Activated naive CD4-positive, alpha-beta T cell treated with anti-CD3 and anti-CD28 coated beads, Interleukin-2, amount 50 U/mL, for 72 hours (primary cell): ENCODE data around the gene SLC50A1. TPM values are rescaled to one million over a fixed set of nuclear protein-coding genes. Genes with fewer than 3 reads are reported as not detected.
"Not testable (repeated sequence)": the region's sequence is repeated elsewhere in the genome, so short reads cannot be mapped to it uniquely, and the experiment has no call there.

Source experiments
- ATAC-seq, 2 donors: fragments of 150-1000 bp; cut with Tn5 transposase; 2 replicates each; pipeline ENCODE4 v1.10.0; 2021; ENCODE audit warnings: mild to moderate bottlenecking in 2 of 2, moderate library complexity in 2 of 2
- DNase-seq, 2 donors: peaks; one replicate each; pipeline ENCODE4 v3.0.0; 2021 to 2022; ENCODE audit warnings: low spot score in 2 of 2
- H3K27ac Mint-ChIP-seq, 2 donors: one replicate each; pipeline ENCODE4 v1.8.0; 2022; ENCODE audit warnings: mild to moderate bottlenecking in 2 of 2, mixed read lengths in 2 of 2
- H3K36me3 Mint-ChIP-seq, 2 donors: one replicate each; pipeline ENCODE4 v1.8.0; 2022; ENCODE audit warnings: mixed read lengths in 2 of 2
- H3K9me3 Mint-ChIP-seq, 2 donors: one replicate each; pipeline ENCODE4 v1.8.0; 2022; ENCODE audit warnings: mixed read lengths in 2 of 2
- total RNA-seq, 2 donors: library from RNA; stranded (reverse); gene quantifications; one replicate each; pipeline ENCODE4 v1.2.3, GENCODE V29; 2022

The SLC50A1 gene
- total RNA-seq, 2 donors from 2014 or later, result 47.4 to 49.4 TPM

DNA sequence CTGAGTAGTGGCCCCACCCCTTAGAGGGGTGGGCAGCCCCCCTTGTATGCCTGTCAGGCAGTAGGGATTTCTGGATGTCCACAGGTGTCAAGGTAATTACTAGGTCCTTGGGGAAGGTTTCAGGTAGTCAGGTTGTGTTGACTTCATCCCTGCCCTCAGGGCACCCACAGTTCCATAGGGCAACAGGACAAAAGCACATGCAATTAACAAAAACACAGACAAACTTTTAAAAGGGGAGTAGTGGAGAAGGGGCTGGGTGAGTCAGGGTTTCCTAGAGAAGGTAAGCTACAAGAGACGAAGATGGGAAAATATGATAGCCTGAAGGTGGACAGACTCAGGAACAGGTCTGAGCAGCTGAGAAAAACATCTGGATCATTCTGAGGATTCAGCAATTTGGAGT, 23.3 kb downstream of the SLC50A1 start:
- no peaks in the 10 kb centered on the region for H3K36me3 Mint-ChIP-seq
- ATAC-seq, result no peak
- H3K9me3 Mint-ChIP-seq, result no peaks in the 10 kb centered on the region
- no peak for DNase-seq
- peak overlapping the region in 1 of 2 donors; percentile 64 for H3K27ac Mint-ChIP-seq

- DNase-seq, result no peak
- no peak for ATAC-seq
- Mint-ChIP-seq H3K36me3 (no peaks in the 10 kb centered on the region), H3K27ac (no peak overlapping the region), H3K9me3 (no peaks in the 10 kb centered on the region)
Measured at GRCh38 chr1:155160128-155160527, 24.5 kb downstream of the SLC50A1 start.

GRCh38 chr1:155162631-155163030, 27.0 kb downstream of the SLC50A1 start:
- H3K9me3 Mint-ChIP-seq, H3K27ac Mint-ChIP-seq, H3K36me3 Mint-ChIP-seq, DNase-seq, ATAC-seq: not testable (repeated sequence)

DNA sequence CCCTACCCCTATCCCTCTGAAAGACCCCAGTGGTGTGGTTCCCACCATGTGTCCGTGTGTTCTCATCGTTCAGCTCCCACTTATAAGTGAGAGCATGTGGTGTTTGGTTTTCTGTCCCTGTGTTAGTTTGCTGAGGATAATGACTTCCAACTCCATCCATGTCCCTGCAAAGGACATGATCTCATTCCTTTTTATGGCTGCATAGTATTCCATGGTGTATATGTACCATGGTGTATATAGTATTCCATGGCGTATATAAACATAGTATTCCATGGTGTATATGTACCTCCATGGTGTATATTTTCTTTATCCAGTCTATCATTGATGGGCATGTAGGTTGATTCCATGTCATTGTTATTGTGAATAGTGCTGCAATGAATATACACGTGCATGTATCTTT, 28.1 kb downstream of the SLC50A1 start:
- not testable (repeated sequence) for ATAC-seq, DNase-seq, H3K9me3 Mint-ChIP-seq, H3K36me3 Mint-ChIP-seq, H3K27ac Mint-ChIP-seq

DNA sequence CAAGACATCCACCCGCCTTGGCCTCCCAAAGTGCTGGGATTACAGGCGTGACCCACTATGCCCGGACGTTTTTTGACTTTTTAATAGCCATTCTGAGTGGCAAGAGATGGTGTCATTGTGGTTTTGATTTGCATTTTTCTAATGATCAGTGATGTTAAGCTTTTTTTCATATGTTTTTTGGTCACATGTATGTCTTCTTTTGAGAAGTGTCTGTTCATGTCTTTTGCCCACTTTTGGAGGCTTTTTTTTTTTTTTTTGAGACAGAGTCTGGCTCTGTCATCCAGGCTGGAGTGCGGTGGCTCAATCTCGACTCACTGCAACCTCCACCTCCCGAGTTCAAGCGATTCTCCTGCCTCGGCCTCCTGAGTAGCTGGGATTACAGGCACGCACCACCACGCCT, 29.0 kb downstream of the SLC50A1 start:
- not testable (repeated sequence) for DNase-seq, ATAC-seq, H3K36me3 Mint-ChIP-seq, H3K9me3 Mint-ChIP-seq, H3K27ac Mint-ChIP-seq

- ATAC-seq (no peak), DNase-seq (no peak)
- H3K36me3 Mint-ChIP-seq, result no peaks in the 10 kb centered on the region
- H3K27ac Mint-ChIP-seq, result no peak overlapping the region
- no peaks in the 10 kb centered on the region for H3K9me3 Mint-ChIP-seq
Measured at GRCh38 chr1:155166051-155166470, 30.4 kb downstream of the SLC50A1 start.

- H3K36me3 Mint-ChIP-seq, result no peaks in the 10 kb centered on the region
Measured at GRCh38 chr1:155166471-155167165, 31.0 kb downstream of the SLC50A1 start.

DNA sequence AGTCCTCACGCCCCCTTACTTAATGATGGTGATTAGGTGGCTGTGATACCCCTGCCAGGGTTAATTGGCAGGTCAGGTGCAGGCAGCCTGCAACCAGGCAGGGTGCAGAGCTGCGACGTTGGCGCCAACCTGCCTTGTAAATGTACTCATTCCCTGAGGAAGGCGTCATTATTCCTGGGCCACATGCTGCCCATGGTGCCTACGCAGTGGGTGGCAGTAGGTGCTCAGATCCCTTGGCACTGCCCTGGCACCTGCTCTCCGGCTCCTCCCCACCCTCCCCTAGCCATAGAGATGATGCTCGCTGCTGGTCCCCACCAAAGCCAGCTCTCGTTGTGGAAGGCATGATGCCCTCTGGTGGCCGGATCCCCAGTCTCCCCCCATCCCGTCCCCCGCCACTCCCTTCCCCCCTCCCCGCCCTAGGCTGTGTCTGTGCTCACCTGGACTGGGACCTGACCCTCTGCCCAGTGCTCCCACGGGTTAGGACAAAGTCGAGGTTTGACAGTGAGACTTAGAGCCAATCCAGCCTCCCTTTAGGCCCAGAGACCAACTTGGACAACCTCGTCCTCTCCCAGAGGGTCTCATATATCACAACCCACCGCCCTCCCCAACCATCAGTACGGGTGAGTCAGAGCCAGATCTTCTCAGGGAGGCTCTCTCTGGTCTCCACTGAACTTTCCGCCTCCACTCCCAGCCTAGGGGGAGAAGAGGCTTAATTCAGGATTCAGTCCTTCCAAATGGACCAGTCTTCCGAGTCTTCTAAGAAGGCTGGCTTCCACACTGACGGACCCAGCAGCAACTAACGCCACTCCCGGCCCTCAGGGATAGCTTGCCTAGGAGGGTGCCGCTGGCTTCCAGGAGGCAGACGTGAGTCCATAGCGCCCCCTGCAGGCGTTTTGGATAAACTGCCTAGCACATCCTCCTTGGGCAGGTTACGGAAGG, 31.8 kb downstream of the SLC50A1 start:
- ATAC-seq (peak; percentile 78 to 83), DNase-seq (peak; percentile 84 to 89)
- Mint-ChIP-seq H3K9me3 (no peaks in the 10 kb centered on the region), H3K27ac (peak overlapping the region in 1 of 2 donors; percentile 72), H3K36me3 (peaks cover 6% of the 10 kb centered on the region in 2 donors)

More at GRCh38 chr1:155166471-155167165, 31.0 kb downstream of the SLC50A1 start:
- ATAC-seq (no peak), DNase-seq (no peak)
- Mint-ChIP-seq H3K27ac (peak overlapping the region in 1 of 2 donors; percentile 44), H3K9me3 (no peaks in the 10 kb centered on the region)

- not testable (repeated sequence) for DNase-seq, ATAC-seq, H3K9me3 Mint-ChIP-seq
- H3K36me3 Mint-ChIP-seq, result peaks cover 11 to 13% of the 10 kb centered on the region in 2 donors
- H3K27ac Mint-ChIP-seq, result peak overlapping the region in 1 of 2 donors; percentile 72
Measured at GRCh38 chr1:155168105-155168445, 32.4 kb downstream of the SLC50A1 start.

DNA sequence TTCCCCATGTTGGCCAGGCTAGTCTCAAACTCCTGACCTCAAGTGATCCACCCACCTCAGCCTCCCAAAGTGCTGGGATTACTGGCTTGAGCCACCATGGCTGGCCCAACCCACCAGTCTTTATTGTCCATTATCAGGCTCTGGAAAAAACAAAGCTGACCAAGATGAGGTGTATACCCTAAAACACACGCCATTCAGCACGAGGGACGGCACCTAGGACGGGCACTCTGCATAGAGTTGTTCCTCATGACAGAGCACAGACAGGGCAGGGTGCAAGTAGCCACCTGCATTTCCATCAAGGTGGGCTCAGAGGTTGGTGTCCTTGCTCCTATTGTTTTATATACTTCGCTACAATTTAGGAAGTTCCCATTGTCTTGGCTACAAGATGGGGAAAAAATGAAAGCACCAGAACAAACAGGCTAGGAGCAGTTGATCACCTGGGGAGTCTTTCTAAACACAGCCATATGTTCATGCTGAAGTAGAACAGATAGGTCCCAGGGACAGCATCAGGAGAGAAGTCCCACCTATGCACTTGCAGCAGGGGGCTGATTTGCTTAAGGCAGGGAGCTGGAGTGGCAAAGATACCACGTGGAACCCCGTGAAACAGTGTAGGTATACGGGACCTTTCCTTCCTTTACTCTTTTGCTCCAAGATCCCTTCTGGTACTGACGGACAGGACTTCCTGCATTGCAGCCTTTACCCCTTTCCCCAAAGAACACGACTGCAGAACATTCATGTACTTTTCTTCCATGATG, 33.0 kb downstream of the SLC50A1 start:
- DNase-seq, result no peak
- no peak for ATAC-seq
- peaks cover 15 to 17% of the 10 kb centered on the region in 2 donors for H3K36me3 Mint-ChIP-seq

GRCh38 chr1:155169541-155169940, 33.9 kb downstream of the SLC50A1 start:
- ATAC-seq, result no peak
- Mint-ChIP-seq H3K36me3 (peaks cover 15 to 17% of the 10 kb centered on the region in 2 donors), H3K9me3 (no peaks in the 10 kb centered on the region), H3K27ac (peak overlapping the region in 1 of 2 donors; percentile 1)
- DNase-seq, result no peak

More for the DNA sequence above, 33.0 kb downstream of the SLC50A1 start:
- no peaks in the 10 kb centered on the region for H3K9me3 Mint-ChIP-seq
- no peak overlapping the region for H3K27ac Mint-ChIP-seq

- Mint-ChIP-seq H3K9me3 (no peaks in the 10 kb centered on the region), H3K27ac (no peak overlapping the region), H3K36me3 (peaks cover 15 to 17% of the 10 kb centered on the region in 2 donors)
- ATAC-seq (no peak), DNase-seq (peak in 1 of 2 donors; percentile 33)
Measured at GRCh38 chr1:155170101-155170785, 34.6 kb downstream of the SLC50A1 start.

DNA sequence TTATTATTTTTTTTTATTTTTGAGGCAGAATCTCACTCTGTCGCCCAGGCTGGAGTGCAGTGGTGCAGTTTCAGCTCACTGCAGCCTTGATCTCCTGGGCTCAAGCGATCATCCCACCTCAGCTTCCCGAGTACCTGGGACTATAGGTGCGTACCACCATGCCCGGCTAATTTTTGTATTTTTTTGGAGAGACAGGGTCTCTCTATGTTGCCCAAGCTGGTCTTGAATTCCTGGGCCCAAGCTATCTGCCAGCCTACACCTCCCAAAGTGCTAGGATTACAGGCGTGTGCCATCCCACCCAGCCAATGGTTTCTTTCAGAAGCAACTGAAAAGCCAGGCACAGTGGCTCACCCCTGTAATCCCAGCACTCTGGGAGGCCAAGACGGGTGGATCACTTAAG, 35.2 kb downstream of the SLC50A1 start:
- DNase-seq, result no peak
- Mint-ChIP-seq H3K27ac (no peak overlapping the region), H3K9me3 (no peaks in the 10 kb centered on the region), H3K36me3 (peaks cover 15 to 17% of the 10 kb centered on the region in 2 donors)
- no peak for ATAC-seq

- peaks cover 15 to 17% of the 10 kb centered on the region in 2 donors for H3K36me3 Mint-ChIP-seq
Measured at GRCh38 chr1:155171836-155172731, 36.4 kb downstream of the SLC50A1 start.

GRCh38 chr1:155172732-155173477, 37.3 kb downstream of the SLC50A1 start, which contains the start of gene KRTCAP2:
KRTCAP2 (minus strand) TSS chr1:155173304; CDS start chr1:155173224, 80 bp downstream.
- DNase-seq (peak; percentile 94 to 96), ATAC-seq (peak; percentile 78 to 86)
- H3K36me3 Mint-ChIP-seq, result peaks cover 17 to 19% of the 10 kb centered on the region in 2 donors
- H3K27ac Mint-ChIP-seq, result peak within 1 kb of the TSS; percentile 99 to 100
- no peaks in the 10 kb centered on the region for H3K9me3 Mint-ChIP-seq

More at GRCh38 chr1:155171836-155172731, 36.4 kb downstream of the SLC50A1 start:
- H3K27ac Mint-ChIP-seq, result peak overlapping the region; percentile 99 to 100
- no peaks in the 10 kb centered on the region for H3K9me3 Mint-ChIP-seq
- ATAC-seq (peak; percentile 36 to 49), DNase-seq (no peak)
